ENCODE data around the gene APOE.
"Not testable (repeated sequence)": the region's sequence is repeated elsewhere in the genome, so short reads cannot be mapped to it uniquely, and the experiment has no call there.

Gene APOE

DNA sequence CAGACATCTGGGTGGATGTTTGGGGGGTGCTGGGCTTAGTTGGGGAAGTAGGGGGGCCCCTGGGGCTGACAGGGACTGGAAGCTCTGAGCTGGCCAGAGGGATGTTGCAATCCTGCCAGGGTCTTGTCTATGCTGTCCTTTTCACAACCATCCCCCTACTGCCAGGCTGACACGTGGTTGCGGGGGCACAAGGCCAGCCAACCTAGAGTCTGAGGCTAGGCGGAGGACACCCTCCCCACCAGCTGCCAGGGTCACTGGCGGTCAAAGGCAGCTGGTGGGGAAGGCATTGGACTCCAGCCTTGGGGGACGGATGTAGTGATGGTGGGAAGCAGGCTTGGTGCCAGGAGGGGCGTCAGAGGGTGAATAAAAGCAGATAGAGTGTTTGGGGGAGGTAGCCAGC is 7.3 kb downstream of the APOE start:
- no peak for DNase-seq

GRCh38 chr19:44913512-44914432 is 8.2 kb downstream of the APOE start:
- DNase-seq, result not testable (repeated sequence)

GRCh38 chr19:44914433-44915206 is 9.0 kb downstream of the APOE start, which contains the start of gene APOC1:
Gene APOC1 (plus strand): TSS chr19:44914608. CDS start chr19:44914892, 284 bp downstream.
- DNase-seq, result peak; percentile 86

DNA sequence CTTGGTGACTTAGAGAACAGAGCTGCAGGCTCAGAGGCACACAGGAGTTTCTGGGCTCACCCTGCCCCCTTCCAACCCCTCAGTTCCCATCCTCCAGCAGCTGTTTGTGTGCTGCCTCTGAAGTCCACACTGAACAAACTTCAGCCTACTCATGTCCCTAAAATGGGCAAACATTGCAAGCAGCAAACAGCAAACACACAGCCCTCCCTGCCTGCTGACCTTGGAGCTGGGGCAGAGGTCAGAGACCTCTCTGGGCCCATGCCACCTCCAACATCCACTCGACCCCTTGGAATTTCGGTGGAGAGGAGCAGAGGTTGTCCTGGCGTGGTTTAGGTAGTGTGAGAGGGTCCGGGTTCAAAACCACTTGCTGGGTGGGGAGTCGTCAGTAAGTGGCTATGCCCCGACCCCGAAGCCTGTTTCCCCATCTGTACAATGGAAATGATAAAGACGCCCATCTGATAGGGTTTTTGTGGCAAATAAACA is 18.7 kb downstream of the APOE start:
- no peak for DNase-seq

- DNase-seq, result no peak
Measured at GRCh38 chr19:44925114-44925891, 19.7 kb downstream of the APOE start.

DNA sequence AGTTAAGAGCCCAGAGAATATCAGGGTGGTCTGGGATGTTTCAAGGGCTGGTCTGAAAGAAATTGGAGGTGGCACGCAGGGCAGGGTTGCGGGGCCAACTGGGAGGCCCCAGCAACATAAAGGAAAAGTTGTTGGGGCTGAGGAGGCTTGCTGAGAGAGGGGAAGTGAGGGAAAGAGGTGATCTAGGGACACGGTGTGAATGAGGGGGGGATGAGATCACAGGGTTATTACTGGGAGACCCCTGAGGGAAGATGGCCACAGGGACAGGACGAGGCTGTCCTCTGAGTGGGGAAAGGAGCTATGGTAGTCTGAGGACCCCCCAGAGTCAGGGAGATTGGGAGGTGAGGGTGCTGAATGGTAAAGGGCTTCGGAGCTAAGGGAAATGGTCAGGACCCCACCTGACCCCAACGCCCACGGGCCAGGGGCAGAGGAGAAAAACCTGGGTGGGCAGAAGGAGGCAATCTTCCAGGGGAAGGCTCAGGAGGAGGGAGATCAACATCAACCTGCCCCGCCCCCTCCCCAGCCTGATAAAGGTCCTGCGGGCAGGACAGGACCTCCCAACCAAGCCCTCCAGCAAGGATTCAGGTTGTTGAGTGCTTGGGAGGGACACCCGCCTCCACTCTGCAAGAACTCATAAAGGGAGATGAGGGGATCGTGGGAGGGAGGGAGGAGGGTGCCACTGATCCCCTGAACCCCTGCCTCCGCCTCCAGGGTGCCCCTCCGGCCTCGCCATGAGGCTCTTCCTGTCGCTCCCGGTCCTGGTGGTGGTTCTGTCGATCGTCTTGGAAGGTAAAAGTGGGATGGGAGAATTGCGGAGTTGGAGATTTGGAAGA is 20.9 kb downstream of the APOE start:
- not testable (repeated sequence) for DNase-seq

DNA sequence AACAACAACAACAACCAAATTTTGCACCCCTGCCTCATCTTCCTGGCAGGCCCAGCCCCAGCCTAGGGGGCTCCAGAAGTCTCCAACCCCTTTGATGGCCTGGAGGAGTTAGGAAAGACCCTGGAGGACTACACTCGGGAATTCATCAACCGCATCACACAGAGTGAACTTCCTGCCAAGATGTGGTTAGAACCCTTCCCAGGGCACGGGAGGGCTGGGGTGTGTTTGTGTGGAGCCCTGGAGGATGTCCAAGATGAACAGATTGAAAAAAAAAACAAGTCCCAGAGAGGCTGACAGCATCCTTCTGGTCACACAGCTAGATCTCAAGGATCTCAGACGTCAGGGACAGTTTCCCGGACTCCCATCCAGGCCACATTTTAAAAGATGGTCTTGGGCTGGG is 22.1 kb downstream of the APOE start:
- no peak for DNase-seq

DNA sequence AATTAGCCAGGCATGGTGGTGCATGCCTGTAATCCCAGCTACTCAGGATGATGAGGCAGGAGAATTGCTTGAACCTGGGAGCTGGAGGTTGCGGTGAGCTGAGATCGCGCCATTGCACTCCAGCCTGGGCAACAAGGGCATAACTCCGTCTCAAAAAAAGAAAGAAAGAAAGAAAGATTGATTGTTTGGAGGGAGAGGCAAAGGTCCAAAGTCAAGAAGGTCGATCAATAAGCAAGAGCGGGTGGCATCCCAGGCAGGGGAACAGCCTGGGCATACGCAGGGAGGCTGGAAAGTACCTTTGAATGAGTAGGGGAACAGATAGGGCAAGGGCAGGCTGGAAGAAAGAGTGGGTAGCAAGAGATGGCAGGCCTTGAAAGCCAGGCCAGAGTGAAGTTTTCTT is 24.5 kb downstream of the APOE start:
- DNase-seq, result no peak

GRCh38 chr19:44931541-44931940 is 25.9 kb downstream of the APOE start:
- DNase-seq, result no peak

- DNase-seq, result no peak
Measured at GRCh38 chr19:44939668-44940067, 34.1 kb downstream of the APOE start.

- DNase-seq, result no peak
Measured at GRCh38 chr19:44942067-44942571, 36.5 kb downstream of the APOE start, which contains the start of gene APOC4. Gene APOC4 (plus strand): TSS chr19:44942237. CDS start chr19:44942278, 41 bp downstream.

DNA sequence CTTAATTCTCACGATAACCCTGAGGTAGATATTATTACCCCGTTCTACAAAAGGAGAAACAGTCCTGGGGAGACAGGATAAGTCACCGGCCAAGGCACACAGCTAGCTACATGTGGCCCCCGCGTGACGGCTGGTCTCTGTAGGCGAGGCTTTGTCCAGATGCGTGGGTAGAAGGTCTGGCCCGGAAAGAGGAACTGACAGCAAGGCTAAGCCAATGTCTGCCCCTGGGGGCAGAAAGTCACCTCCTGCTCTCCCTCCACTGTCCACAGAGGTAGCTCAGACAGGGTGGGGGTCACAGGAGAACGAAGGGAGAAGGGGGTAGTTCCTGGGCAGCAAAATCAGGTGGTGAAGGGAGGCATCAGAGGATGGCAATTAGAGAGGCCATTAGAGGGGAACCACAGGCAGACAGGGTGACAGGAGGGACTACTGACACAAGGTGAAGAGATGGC is 38.2 kb downstream of the APOE start:
- DNase-seq, result no peak

- no peak for DNase-seq
Measured at GRCh38 chr19:44947041-44947581, 41.5 kb downstream of the APOE start.

GRCh38 chr19:44948237-44948636 is 42.6 kb downstream of the APOE start:
- no peak for DNase-seq

DNA sequence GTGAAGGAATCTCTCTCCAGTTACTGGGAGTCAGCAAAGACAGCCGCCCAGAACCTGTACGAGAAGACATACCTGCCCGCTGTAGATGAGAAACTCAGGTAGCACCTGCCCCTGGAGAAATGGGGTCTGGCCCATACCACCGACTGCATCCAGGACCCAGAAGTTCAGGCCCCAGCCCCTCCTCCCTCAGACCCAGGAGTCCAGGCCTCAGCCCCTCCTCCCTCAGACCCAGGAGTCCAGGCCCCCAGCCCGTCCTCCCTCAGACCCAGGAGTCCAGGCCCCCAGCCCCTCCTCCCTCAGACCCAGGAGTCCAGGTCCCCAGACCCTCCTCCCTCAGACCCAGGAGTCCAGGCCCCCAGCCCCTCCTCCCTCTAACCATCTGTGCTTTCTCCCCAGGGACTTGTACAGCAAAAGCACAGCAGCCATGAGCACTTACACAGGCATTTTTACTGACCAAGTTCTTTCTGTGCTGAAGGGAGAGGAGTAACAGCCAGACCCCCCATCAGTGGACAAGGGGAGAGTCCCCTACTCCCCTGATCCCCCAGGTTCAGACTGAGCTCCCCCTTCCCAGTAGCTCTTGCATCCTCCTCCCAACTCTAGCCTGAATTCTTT is 43.3 kb downstream of the APOE start:
- DNase-seq, result no peak

DNA sequence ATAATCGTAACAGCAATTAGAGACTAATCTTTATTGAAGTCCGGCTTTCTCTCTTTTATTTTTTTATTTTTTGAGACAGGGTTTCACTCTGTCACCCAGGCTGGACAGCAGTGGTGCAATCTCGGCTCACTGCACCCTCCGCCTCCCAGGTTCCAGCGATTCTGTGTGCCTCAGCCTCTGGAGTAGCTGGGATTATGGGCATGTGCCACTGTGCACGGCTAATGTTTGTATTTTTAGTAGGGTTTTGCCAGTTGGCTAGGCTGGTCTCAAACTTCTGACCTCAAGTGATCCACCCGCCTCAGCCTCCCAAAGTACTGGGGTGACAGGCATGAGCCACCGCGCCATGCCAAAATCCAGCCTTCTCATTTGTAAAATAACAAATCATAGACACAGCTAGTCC is 44.0 kb downstream of the APOE start:
- DNase-seq, result no peak

DNA sequence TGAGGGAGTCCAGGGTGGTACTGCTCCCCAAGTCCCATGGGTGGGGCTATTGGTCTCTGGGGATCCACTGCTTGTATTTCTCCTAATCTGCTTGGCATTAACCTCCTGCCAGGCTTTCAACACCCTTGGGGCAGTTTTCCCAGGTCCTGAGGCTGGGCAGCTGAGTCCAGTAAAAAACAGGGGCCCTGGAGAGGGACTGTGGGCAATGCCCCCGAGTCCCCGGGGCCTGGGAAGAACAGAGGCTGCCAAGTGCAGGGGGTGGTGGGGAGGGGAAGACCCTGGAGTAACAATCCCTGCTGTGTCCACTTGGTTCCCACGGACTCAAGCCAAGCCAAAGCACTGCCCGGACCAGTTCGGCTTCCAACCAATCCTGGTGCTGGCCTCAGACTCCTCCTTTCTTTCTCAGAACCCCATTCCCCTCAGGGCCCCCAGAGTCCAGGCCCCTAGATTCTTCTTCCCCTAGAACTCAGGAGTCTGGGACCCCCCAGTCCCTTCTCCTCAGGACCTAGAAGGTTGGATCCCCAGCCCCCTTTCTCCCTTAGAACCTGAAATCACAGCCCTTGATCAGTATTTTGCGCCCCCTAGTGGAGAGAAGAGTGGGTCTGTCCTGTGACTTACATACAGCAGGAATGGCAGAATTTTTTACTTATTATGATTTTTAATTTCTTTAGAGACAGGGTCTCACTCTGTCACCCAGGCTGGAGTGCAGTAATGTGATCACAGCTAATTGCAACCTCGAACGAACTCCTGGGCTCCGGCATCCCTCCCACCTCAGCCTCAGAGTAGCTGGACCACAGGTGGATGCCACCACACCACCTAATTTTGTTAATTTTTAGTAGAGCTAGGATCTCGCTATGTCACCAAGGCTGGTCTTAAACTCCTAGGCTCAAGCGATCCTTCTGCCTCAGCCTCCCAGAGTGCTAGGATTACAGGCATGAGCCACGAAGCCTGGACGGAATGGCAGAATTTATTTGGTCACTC is 45.9 kb downstream of the APOE start:
- peak; percentile 62 for DNase-seq

DNA sequence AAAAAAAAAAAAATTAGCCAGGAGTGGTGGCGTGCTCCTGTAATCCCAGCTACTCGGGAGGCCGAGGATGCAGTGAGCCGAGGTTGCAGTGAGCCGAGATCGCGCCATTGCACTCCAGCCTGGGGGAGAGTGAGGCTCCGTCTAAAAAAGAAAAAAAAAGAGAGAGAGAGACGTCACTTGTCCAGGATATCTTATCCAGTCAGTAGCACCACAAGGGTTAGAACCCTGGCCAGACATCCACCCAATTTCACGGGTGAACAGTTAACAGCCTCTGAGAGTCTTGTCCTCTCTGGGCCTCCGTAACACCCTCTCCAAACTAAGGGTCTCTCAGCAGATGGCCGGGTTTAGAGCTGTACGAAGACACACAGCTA is 48.7 kb downstream of the APOE start:
- no peak for DNase-seq

DNA sequence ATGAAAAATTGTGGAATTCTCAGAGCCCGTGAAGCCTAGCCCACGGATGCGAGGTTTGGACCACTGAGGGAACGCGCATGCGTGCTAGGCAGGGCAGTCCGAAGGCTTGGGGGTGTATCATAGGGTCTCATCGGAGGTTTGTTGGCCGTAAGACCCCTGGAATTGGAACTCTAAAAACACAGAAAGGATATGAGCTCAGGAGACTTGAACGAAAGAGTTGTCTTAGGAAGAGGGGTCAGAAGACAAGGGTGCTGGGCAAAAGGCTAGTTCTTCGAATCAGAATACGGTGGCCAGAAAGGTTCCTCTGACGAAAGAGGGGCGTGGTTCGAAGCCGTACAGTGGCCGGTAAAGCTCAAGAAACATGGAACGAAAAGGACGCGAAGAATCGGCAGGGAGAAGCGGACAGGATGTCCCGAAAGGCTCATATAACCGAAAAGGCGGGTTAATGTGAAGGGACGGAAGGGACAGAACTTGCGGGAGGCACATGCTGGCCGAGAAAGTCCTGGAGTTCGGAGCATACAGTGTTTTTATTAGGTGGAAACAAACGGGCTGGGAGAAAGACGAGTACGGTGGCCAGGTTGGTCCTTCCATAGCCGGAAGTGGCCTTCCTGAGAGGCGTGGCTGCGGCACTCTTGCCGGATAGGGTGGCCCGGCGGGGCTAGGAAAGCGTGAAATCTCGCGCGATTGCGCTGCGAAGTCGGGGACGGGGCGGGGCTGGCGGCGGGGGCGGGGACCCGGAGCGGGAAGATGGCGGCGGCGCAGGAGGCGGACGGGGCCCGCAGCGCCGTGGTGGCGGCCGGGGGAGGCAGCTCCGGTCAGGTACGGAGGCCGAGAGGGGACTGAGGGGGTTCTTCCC is 49.3 kb downstream of the APOE start, which contains the start of gene CLPTM1:
CLPTM1 (plus strand) TSS at position 732 of the 856 bp plus-strand sequence; CDS start at position 748, 16 bp downstream.
- peak; percentile 90 for DNase-seq
